Neural cell (in vitro differentiated cells): ENCODE data around the gene STRIP1.

ENCODE experiments used
- CTCF ChIP-seq: fragments of 450-650 bp; IDR thresholded peaks from 2 replicates; pipeline ENCODE4 v1.5.1; 2014; ENCODE audit warnings: antibody characterized with exemption, mild to moderate bottlenecking, moderate library complexity; ENCODE audit not compliant: poor library complexity, severe bottlenecking
- EP300 ChIP-seq: fragments of 450-650 bp; conservative IDR thresholded peaks from 2 replicates; pipeline ENCODE4 v1.6.1; 2014; ENCODE audit warnings: antibody characterized with exemption, mild to moderate bottlenecking, moderate library complexity; ENCODE audit not compliant: poor library complexity, severe bottlenecking
- EZH2 ChIP-seq: fragments of 200-600, 300-800 bp; shearing (Covaris generic), sonication (generic); IDR thresholded peaks from 2 replicates; pipeline ENCODE4 v1.6.1; 2014; ENCODE audit warnings: antibody characterized with exemption, low read length, borderline replicate concordance, mild to moderate bottlenecking; ENCODE audit not compliant: insufficient read depth, poor library complexity, severe bottlenecking
- MXI1 ChIP-seq: fragments of 450-650 bp; conservative IDR thresholded peaks from 2 replicates; pipeline ENCODE4 v1.6.1; 2014; ENCODE audit warnings: antibody characterized with exemption, mild to moderate bottlenecking; ENCODE audit not compliant: poor library complexity, severe bottlenecking
- POLR2AphosphoS5 ChIP-seq: IDR thresholded peaks from 2 replicates; pipeline ENCODE4 v1.6.1; 2012
- RAD21 ChIP-seq: fragments of 450-650 bp; conservative IDR thresholded peaks from 2 replicates; pipeline ENCODE4 v1.6.1; 2014; ENCODE audit warnings: antibody characterized with exemption, mild to moderate bottlenecking, moderate library complexity
- REST ChIP-seq: IDR thresholded peaks from 2 replicates; pipeline ENCODE4 v1.6.1; 2012; ENCODE audit warnings: borderline replicate concordance
- SMC3 ChIP-seq: fragments of 450-650 bp; conservative IDR thresholded peaks from 2 replicates; pipeline ENCODE4 v1.6.1; 2014; ENCODE audit warnings: antibody characterized with exemption, mild to moderate bottlenecking, moderate library complexity; ENCODE audit not compliant: poor library complexity
- TAF1 ChIP-seq: IDR thresholded peaks from 2 replicates; pipeline ENCODE4 v1.6.1; 2012; ENCODE audit warnings: low read depth

GRCh38 chr1:110002695-110003094 lies 31.7 kb upstream of the STRIP1 start:
- TF ChIP-seq EZH2: no peak
- no peak for TF ChIP-seq MXI1
- TF ChIP-seq CTCF: no peak
- TF ChIP-seq EP300: no peak
- no peak for TF ChIP-seq REST
- no peak for TF ChIP-seq POLR2AphosphoS5
- TF ChIP-seq SMC3: no peak
- no peak for TF ChIP-seq RAD21
- no peak for TF ChIP-seq TAF1
